ELR (cell line): Measurements from ENCODE around the gene CIAO3.
"Not testable (repeated sequence)": the region's sequence is repeated elsewhere in the genome, so short reads cannot be mapped to it uniquely, and the experiment has no call there.

Experiments
- DNase-seq: peaks from one replicate; pipeline ENCODE4 v3.0.0-alpha.2; 2015; ENCODE audit warnings: low read depth

CIAO3 gene

GRCh38 chr16:760065-760464, 19.3 kb upstream of the CIAO3 start:
- DNase-seq = no peak

DNA sequence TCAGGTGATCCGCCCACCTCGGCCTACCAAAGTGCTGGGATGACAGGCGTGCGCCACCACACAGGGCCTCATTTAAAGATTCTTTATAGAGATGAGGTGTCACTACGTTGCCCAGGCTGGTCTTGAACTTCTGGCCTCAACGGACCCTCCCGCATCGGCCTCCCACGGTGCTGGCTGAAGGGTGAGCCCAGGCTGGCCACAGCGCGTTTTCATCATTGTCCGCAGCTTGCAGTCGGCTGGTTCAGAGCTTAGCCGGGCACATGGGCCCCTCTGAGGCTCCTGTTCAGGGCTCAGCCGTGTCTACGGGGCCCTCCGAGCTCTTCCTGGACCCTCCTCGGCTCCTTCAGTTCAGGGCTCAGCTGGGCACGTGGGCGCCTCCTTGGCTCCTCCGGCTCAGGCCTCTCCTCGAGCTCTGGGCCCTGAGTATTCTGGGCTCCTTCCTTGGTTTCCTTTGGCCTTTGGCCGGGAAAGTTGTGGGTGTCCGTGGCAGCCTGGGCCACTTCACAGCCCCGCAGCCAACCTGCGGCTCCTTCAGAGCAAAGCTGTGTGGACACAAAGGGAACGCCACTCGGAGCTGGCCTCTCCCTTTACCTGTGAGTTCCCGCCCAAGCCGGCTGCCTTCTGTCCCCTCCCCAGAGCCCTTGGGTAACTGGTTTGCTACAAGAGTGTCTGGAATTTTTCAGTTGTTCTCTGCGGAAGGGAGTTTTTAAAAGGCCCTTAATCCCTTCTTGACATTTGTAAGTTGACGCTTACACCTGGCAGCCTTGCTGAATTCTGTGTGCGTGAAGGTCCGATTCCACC, 18.5 kb upstream of the CIAO3 start:
- no peak for DNase-seq

DNA sequence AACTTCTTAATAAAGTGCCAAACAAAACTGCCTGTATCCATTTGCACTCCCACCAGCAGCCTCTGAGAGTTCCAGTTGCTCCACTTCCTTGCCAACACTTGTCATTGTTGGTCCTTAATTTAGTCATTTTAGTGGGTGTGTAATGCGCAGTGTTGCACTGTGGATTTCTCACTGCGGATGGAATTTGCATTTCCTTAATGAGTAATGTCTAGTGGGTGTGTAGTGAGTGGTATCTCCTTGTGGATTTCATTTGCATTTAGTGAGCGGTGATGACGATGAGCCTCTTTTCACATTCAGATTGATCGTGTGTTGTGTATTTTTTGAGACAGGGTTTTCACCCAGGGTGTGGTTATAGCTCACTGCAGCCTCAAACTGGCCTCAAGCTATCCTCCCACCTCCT, 15.6 kb upstream of the CIAO3 start:
- no peak for DNase-seq

DNA sequence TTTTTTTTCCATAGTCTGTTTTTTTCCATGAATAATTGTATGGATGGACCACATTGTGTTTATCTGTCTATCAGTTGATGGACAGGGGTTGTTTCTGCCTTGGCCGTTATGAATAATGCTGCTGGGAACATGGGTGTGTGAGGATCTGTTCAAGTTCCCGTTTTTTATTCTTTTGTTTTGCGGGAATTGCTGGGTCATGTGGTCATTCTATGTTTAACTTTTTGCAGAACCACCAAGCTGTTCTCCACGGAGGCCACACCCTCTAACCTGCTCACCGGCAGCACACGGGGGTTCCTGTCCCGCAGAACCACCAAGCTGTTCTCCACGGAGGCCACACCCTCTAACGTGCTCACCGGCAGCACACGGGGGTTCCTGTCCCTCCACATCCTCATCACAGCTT, 13.9 kb upstream of the CIAO3 start:
- no peak for DNase-seq

DNA sequence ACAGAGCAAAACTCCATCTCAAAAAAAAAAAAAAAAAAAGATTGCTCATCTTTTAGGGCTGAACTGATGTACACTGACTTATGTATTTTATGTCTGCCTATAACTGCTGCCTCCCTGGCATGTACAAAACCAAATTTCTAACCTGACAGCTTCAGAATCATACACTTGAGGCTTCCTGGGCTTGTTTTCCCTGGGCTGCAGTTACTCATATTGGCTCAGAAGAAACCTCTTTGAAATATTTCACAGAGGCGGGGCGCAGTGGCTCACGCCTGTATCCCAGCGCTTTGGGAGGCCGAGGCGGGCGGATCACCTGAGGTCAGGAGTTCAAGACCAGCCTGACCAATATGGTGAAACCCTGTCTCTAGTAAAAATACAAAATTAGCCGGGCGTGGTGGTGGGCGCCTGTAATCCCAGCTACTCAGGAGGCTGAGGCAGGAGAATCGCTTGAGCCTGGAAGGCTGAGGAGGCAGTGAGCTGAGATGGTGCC, 13.4 kb upstream of the CIAO3 start:
- not testable (repeated sequence) for DNase-seq

GRCh38 chr16:752007-752312, 11.2 kb upstream of the CIAO3 start:
- DNase-seq = no peak

GRCh38 chr16:751152-752006, 10.6 kb upstream of the CIAO3 start:
- no peak for DNase-seq

GRCh38 chr16:750485-750884, 9.7 kb upstream of the CIAO3 start:
- no peak for DNase-seq

DNA sequence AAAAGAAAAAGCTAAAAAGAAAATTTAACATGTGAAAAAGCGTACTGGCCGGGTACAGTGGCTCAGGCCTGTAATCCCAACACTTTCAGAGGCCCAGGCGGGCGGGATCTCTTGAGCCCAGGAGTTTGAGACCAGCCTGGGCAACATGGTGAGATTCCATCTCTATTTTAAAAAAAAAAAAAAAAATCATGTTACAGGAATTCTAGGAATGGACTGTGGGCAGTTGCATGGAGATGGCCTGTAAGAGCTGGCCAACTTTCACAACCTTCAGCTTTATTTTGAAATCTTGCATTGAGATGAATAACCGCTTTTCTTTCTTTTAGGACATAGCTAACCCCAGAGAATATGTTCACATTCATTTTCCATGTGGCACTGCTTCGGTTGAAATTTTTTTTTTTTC, 8.2 kb upstream of the CIAO3 start:
- DNase-seq = peak; percentile 50

DNA sequence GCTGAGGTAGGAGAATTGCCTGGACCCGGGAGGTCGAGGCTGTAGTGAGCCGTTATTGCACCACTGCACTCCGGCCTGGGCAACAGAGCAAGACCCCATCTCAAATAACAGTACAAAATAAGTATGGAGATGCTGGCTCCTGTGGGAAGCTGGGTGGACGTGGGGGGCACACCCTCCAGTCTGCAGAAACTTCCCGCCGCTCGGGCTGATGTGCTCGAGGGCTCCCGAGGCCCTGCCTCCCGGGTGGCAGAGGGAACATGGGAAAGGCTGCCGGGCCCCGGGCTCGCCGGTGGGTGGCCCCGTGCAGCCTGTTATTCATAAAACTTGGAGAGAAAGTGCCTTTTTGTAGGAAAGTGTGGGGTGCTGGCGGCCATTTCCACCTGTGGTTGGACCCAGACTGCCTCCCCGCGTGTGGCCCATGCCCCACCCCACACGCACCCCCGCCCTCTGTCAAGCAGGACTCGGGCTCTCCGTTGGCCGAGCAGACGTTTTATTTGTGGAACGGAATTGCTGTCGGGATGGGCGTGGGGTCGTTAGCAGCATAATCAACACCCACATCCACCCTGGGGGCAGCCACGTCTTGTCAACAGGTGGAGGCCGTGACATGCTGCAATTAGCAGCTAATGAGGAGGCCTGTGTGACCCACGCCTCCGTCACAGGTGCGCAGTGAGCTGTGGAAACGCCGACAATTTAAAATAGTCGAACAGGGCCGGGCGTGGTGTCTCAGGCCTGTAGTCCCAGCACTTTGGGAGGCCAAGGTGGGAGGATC, 7.4 kb upstream of the CIAO3 start:
- DNase-seq = no peak

DNA sequence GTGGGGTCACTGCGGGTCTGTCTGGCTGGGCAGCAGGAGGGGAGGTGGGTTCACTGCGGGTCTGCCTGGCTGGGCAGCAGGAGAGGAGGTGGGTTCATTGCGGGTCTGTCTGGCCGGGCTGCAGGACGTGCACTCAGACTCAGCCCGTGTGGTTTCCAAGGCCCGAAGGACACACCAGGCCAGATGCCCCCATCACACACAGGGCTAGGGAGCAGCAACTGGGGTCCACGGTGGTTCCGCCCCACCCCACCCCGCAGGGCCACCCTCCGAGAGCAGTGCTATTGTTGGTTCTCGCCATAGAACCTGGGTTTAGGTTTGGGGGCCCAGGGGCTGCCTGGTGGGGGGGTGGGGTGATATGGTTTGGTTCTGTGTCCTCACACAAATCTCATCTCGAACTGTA, 5.8 kb upstream of the CIAO3 start:
- DNase-seq = no peak

DNA sequence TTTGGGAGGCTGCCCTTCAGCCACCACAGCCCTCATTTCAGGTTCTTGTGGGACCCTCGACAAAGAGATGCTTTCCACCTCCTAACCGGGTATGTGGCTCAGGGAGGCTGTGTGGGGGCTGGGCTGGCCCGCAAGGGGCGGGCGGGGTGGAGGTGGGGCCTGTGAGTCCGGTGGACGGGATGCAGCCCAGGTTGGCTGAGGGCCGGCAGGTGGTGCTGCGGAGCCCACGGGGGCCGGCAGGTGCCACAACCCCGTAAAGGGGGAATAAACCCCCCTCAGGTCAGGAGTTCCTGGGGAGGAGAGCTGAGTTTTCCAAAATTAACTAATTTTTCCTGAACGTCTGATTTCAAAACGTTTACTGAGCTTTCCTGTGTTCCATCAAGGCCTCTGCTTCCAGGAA, 4.9 kb upstream of the CIAO3 start:
- peak; percentile 43 for DNase-seq

GRCh38 chr16:743794-744500, 3.1 kb upstream of the CIAO3 start:
- no peak for DNase-seq

- not testable (repeated sequence) for DNase-seq
These were observed 2.1 kb upstream of the CIAO3 start for GRCh38 chr16:742894-743293.

- DNase-seq = no peak
These were observed 1.3 kb upstream of the CIAO3 start for GRCh38 chr16:741986-742629.

DNA sequence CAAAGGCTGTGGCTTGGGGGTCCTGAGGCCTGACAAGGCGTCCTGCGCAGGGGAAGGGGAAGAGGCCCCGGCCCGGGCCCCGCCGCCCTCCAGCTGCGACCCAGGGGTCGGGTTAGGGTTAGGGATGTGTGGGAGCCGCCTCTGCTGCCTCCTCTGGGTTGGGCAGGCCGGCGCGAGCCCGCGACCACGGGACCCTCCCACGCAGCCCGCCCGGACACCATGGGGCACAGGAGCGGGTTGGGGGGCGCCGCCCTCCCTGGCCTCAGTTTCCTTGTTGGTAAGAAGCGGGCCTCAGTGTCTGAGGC, 386 bp downstream of the CIAO3 start:
- no peak for DNase-seq

- no peak for DNase-seq
These were observed 988 bp downstream of the CIAO3 start for GRCh38 chr16:739560-740458.

DNA sequence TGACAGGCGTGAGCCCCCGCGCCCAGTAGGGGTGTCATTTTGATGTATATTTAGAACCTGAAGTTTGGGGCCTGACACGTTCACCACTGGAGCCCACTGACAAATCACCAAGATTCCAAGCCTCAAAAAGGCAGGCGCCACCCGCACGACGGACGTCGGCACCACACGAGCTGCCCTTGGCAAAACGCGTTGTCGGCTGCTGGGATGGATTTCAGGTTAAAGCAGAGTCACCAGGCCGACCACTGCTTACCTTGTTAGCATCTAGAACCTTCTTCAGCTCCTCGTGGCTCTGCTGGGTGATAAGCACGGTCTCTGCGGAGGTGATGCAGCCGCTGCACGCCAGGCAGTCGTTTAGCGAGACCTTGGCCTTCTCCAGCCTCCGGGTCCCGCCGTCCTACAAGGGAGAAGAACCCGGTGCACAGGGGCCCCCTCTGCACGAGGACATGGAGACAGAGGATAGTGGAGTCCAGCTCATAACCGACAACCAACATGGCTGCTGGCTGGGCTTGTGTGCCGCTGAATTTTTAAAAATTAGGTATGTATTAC, 3.8 kb downstream of the CIAO3 start:
- DNase-seq = no peak

DNA sequence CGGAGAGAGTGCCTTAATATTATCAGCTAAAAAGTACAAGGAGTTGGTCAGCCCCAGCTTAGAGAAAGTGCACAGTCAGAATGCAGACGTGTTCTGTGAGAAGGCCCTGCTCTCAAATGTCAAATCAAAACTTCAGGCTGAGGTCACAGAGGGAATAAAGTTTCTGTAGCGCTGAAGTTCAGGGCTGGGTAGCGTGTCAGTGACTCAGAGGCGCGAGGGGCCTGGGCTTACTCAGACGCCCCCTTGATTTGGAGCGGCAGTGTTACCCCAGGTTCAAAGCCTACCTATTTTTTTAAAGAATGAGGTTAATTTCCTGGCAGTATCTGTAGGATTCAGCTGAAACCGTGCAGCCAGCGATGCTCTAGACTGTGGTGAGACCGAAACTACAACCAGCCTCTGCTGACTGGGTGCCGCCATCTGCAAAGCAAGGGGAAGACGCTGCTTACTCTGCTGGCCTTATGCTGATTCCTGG, 4.8 kb downstream of the CIAO3 start:
- no peak for DNase-seq
